ENCODE measurements around the gene APOO.

- TF ChIP-seq POLR2A (IDR thresholded peaks at IDR 0.05) = no peak
- no peak for TF ChIP-seq CTCF (IDR thresholded peaks at IDR 0.05)
Observed at GRCh38 chrX:23937100-23937499, 29.4 kb upstream of the APOO start.
